HL-60 (cell line): ENCODE results near the gene ARL5C.

ENCODE experiments used
- CTCF ChIP-seq: IDR thresholded peaks from one replicate; pipeline ENCODE4 v1.5.1; 2011; ENCODE audit warnings: low read length, control low read depth, inconsistent platforms; ENCODE audit not compliant: insufficient read depth
- POLR2AphosphoS5 ChIP-seq: IDR thresholded peaks from 2 replicates; pipeline ENCODE4 v1.6.1; 2012; ENCODE audit warnings: low read depth
- SPI1 ChIP-seq: IDR thresholded peaks from 2 replicates; pipeline ENCODE4 v1.6.1; 2012; ENCODE audit warnings: low read depth, mild to moderate bottlenecking, borderline replicate concordance

- no peak for TF ChIP-seq CTCF
- no peak for TF ChIP-seq POLR2AphosphoS5
- TF ChIP-seq SPI1, result no peak
These were observed 7.7 kb upstream of the ARL5C start for GRCh38 chr17:39173526-39174274.
